ENCODE results near the gene LYPD6B.

LYPD6B gene

DNA sequence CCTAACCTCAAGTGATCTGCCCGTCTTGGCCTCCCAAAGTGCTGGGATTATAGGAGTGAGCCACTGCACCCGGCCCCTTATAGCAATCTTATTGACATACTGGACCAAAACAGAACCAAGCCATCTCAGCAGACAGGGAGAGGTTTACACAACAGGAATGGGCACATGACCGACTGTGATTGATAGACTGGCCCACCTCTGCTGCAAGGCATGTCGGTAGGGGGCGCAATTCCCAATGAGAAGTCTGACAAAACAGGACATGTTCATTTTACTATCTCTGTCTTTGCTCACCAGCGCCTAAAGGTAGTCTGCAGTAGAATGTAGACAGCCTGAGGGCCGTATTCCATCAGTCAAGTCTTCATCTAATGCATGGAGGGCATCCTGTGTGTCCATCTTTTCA lies 2.0 kb downstream of the LYPD6B start:
- H3K4me3 Mint-ChIP-seq: no peak overlapping the region
- peaks cover 3% of the 10 kb centered on the region for H3K9me3 Mint-ChIP-seq
- peaks cover 18% of the 10 kb centered on the region for H3K4me1 Mint-ChIP-seq
- DNase-seq (ENCODE audit: low spot score in 2 of 2): peak in 1 of 2 donors; percentile 36
- peaks cover 6% of the 10 kb centered on the region for H3K27me3 Mint-ChIP-seq
- H3K36me3 Mint-ChIP-seq: peaks cover 3% of the 10 kb centered on the region
- ATAC-seq (ENCODE audit: low read depth): no peak
- no peak overlapping the region for H3K27ac Mint-ChIP-seq

GRCh38 chr2:149041482-149041881 lies 3.0 kb downstream of the LYPD6B start:
- Mint-ChIP-seq H3K4me3 (no peak overlapping the region), H3K27me3 (peaks cover 6% of the 10 kb centered on the region)
- no peak for ATAC-seq (ENCODE audit: low read depth)

GRCh38 chr2:149042881-149043280 lies 4.4 kb downstream of the LYPD6B start:
- Mint-ChIP-seq H3K27ac (no peak overlapping the region), H3K27me3 (peaks cover 3% of the 10 kb centered on the region), H3K9me3 (peaks cover 15% of the 10 kb centered on the region), H3K4me3 (no peak overlapping the region), H3K36me3 (peaks cover 16% of the 10 kb centered on the region), H3K4me1 (peaks cover 9% of the 10 kb centered on the region)
- no peak for DNase-seq (ENCODE audit: low spot score in 2 of 2)
- no peak for ATAC-seq (ENCODE audit: low read depth)

More at GRCh38 chr2:149041482-149041881, 3.0 kb downstream of the LYPD6B start:
- Mint-ChIP-seq H3K27ac (no peak overlapping the region), H3K36me3 (peaks cover 10% of the 10 kb centered on the region), H3K9me3 (peaks cover 7% of the 10 kb centered on the region), H3K4me1 (peaks cover 16% of the 10 kb centered on the region)
- DNase-seq (ENCODE audit: low spot score in 2 of 2): no peak

DNA sequence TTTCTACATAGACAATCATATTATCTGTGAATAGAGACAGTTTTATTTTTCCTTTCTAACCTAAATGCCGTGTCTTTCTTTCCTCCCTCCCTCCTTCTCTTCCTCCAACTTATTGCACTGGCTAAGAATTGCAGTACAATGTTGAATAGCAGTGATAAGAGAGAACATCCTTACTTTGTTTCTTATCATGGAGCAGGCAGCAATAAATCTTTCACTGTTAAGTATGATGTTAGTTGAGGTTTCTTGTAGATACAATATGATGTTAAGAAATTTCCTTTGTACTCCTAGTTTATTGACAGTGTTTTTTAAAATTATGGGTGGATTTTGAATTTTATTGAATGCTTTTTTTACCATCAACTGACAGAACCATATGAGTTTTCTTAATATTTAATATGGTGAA lies 6.0 kb downstream of the LYPD6B start:
- peaks cover 3% of the 10 kb centered on the region for H3K27me3 Mint-ChIP-seq
- H3K27ac Mint-ChIP-seq: no peak overlapping the region
- H3K4me1 Mint-ChIP-seq: peaks cover 6% of the 10 kb centered on the region
- ATAC-seq (ENCODE audit: low read depth): no peak
- peaks cover 16% of the 10 kb centered on the region for H3K9me3 Mint-ChIP-seq
- no peak overlapping the region for H3K4me3 Mint-ChIP-seq
- no peak for DNase-seq (ENCODE audit: low spot score in 2 of 2)
- peaks cover 16% of the 10 kb centered on the region for H3K36me3 Mint-ChIP-seq

DNA sequence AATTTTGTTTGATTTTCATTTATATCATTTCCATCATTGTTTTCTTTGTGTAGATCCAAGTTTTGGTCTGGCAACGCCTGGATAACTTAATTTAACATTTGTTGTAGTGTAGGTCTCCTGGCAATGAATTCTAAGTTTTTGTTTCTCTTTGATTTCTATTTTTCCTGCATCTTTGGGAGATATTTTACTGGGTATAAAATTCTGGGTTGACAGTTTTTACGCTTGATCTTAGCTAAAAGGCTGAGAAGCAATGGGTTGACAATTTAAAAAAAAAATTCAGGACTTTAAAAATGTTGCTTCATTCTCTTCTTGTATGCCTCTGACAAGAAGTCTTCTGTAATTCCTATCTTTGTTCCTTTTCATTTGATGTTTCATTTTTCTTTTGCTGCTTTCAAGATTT lies 8.6 kb downstream of the LYPD6B start:
- H3K9me3 Mint-ChIP-seq: peaks cover 16% of the 10 kb centered on the region
- ATAC-seq (ENCODE audit: low read depth): no peak

DNA sequence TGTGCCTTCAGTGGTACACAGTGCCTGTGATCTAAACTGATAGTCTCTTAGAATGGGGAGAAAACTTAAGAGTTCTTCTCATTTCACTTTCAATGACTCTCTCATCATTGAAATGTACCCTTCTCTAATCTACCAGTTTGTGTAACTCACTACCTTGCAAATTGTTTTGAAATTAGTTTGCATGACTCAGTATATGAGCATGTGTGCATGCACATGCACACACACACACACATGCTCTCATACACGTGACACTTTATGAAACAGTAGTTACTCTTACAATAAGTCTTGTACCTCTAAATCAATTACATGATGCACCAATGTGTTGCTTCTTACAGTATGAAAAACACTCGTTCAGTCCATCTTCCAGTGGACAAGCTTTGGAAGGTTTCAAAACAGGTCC lies 10.6 kb downstream of the LYPD6B start:
- DNase-seq (ENCODE audit: low spot score in 2 of 2): no peak
- peaks cover 2% of the 10 kb centered on the region for H3K27me3 Mint-ChIP-seq
- ATAC-seq (ENCODE audit: low read depth): no peak
- no peak overlapping the region for H3K27ac Mint-ChIP-seq
- peaks cover 16% of the 10 kb centered on the region for H3K9me3 Mint-ChIP-seq
- H3K4me3 Mint-ChIP-seq: no peak overlapping the region
- H3K36me3 Mint-ChIP-seq: peaks cover 18% of the 10 kb centered on the region
- H3K4me1 Mint-ChIP-seq: no peaks in the 10 kb centered on the region

More for the DNA sequence above, 8.6 kb downstream of the LYPD6B start:
- Mint-ChIP-seq H3K4me3 (no peak overlapping the region), H3K27me3 (peaks cover 3% of the 10 kb centered on the region), H3K36me3 (peaks cover 16% of the 10 kb centered on the region), H3K27ac (no peak overlapping the region), H3K4me1 (no peaks in the 10 kb centered on the region)
- no peak for DNase-seq (ENCODE audit: low spot score in 2 of 2)

- Mint-ChIP-seq H3K27me3 (peaks cover 2% of the 10 kb centered on the region), H3K27ac (no peak overlapping the region), H3K4me3 (no peak overlapping the region), H3K4me1 (no peaks in the 10 kb centered on the region), H3K9me3 (peaks cover 14% of the 10 kb centered on the region), H3K36me3 (peaks cover 15% of the 10 kb centered on the region)
- ATAC-seq (ENCODE audit: low read depth) (no peak), DNase-seq (ENCODE audit: low spot score in 2 of 2) (no peak)
Measured at GRCh38 chr2:149050188-149050587, 11.7 kb downstream of the LYPD6B start.

DNA sequence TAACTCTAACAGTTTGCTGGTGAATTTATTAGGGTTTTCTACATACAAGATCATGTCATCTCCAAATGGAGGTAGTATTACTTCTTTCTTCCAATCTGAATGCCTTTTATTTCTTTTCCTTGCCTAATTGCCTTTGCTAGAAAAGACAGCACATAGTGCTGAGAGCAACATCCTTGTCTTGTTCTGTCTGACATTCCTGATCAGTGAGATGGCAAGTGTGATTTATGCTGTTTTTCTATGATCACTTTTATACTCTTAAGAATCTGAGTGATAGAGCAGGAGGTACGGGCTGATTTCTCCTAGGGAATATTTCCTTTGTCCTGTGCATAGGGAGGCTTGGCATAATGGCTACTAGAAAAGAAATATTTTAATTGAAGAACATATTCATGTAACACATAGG lies 17.3 kb downstream of the LYPD6B start:
- ATAC-seq (ENCODE audit: low read depth) (no peak), DNase-seq (ENCODE audit: low spot score in 2 of 2) (no peak)
- peaks cover 2% of the 10 kb centered on the region for H3K4me1 Mint-ChIP-seq
- H3K9me3 Mint-ChIP-seq: no peaks in the 10 kb centered on the region
- H3K27ac Mint-ChIP-seq: no peak overlapping the region
- H3K4me3 Mint-ChIP-seq: no peak overlapping the region
- H3K36me3 Mint-ChIP-seq: peaks cover 2% of the 10 kb centered on the region
- H3K27me3 Mint-ChIP-seq: peaks cover 3% of the 10 kb centered on the region

DNA sequence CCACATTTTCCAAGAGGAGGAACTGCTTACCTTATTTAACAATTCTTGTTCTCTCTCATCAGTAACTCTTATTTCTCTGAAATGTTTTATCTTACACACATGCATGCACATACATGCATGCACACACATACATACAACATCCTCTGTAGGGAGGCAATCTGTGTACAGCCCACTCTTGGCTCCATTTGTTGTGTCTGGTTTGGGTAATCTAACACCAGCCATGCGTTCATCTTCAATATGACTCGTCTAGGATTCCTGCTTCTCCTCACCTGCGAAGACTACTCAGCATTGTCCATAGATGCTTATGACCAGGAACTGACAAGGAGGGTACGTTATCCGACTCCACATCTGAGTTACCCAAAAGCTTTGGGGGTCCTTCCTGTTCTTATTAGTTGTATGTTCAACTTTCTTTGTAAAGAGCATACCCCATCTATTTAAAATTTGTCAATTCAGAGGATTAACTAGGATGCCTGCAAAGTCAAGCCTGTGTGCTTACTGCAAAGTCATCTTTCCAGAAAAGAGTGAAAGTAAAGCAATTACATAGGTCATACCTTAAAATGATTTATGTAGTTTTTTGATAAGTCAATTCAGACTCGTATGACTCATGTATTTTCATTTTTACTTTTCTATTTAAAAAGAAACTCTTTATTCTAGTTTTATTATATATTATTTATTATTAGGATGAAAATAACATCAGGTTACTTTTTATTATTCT lies 18.2 kb downstream of the LYPD6B start:
- no peak overlapping the region for H3K27ac Mint-ChIP-seq
- no peaks in the 10 kb centered on the region for H3K9me3 Mint-ChIP-seq
- H3K4me3 Mint-ChIP-seq: no peak overlapping the region
- H3K36me3 Mint-ChIP-seq: peaks cover 2% of the 10 kb centered on the region
- peaks cover 3% of the 10 kb centered on the region for H3K27me3 Mint-ChIP-seq
- H3K4me1 Mint-ChIP-seq: peaks cover 2% of the 10 kb centered on the region
- DNase-seq (ENCODE audit: low spot score in 2 of 2) (no peak), ATAC-seq (ENCODE audit: low read depth) (no peak)

GRCh38 chr2:149057401-149057800 lies 18.9 kb downstream of the LYPD6B start:
- ATAC-seq (ENCODE audit: low read depth) (no peak), DNase-seq (ENCODE audit: low spot score in 2 of 2) (no peak)
- peaks cover 2% of the 10 kb centered on the region for H3K36me3 Mint-ChIP-seq
- H3K4me3 Mint-ChIP-seq: no peak overlapping the region
- peaks cover 3% of the 10 kb centered on the region for H3K27me3 Mint-ChIP-seq
- no peak overlapping the region for H3K27ac Mint-ChIP-seq
- H3K4me1 Mint-ChIP-seq: peaks cover 2% of the 10 kb centered on the region
- H3K9me3 Mint-ChIP-seq: no peaks in the 10 kb centered on the region

- Mint-ChIP-seq H3K27ac (no peak overlapping the region), H3K4me3 (no peak overlapping the region), H3K36me3 (no peaks in the 10 kb centered on the region), H3K4me1 (peaks cover 2% of the 10 kb centered on the region), H3K27me3 (peaks cover 3% of the 10 kb centered on the region), H3K9me3 (no peaks in the 10 kb centered on the region)
- ATAC-seq (ENCODE audit: low read depth) (no peak), DNase-seq (ENCODE audit: low spot score in 2 of 2) (no peak)
Measured at GRCh38 chr2:149058936-149059335, 20.4 kb downstream of the LYPD6B start.

- Mint-ChIP-seq H3K27me3 (peaks cover 3% of the 10 kb centered on the region), H3K9me3 (no peaks in the 10 kb centered on the region), H3K4me1 (peaks cover 2% of the 10 kb centered on the region), H3K36me3 (no peaks in the 10 kb centered on the region), H3K27ac (no peak overlapping the region), H3K4me3 (no peak overlapping the region)
- DNase-seq (ENCODE audit: low spot score in 2 of 2): no peak
- no peak for ATAC-seq (ENCODE audit: low read depth)
Measured at GRCh38 chr2:149059822-149060221, 21.3 kb downstream of the LYPD6B start.

GRCh38 chr2:149061133-149061745 lies 22.7 kb downstream of the LYPD6B start:
- Mint-ChIP-seq H3K27ac (no peak overlapping the region), H3K36me3 (no peaks in the 10 kb centered on the region), H3K9me3 (no peaks in the 10 kb centered on the region), H3K4me3 (no peak overlapping the region), H3K4me1 (peaks cover 5% of the 10 kb centered on the region), H3K27me3 (peaks cover 3% of the 10 kb centered on the region)
- no peak for ATAC-seq (ENCODE audit: low read depth)
- no peak for DNase-seq (ENCODE audit: low spot score in 2 of 2)

GRCh38 chr2:149062531-149062930 lies 24.0 kb downstream of the LYPD6B start:
- Mint-ChIP-seq H3K4me3 (no peak overlapping the region), H3K36me3 (peaks cover 4% of the 10 kb centered on the region), H3K27ac (no peak overlapping the region), H3K9me3 (peaks cover 4% of the 10 kb centered on the region), H3K27me3 (no peaks in the 10 kb centered on the region), H3K4me1 (peaks cover 3% of the 10 kb centered on the region)
- ATAC-seq (ENCODE audit: low read depth): no peak
- DNase-seq (ENCODE audit: low spot score in 2 of 2): no peak

DNA sequence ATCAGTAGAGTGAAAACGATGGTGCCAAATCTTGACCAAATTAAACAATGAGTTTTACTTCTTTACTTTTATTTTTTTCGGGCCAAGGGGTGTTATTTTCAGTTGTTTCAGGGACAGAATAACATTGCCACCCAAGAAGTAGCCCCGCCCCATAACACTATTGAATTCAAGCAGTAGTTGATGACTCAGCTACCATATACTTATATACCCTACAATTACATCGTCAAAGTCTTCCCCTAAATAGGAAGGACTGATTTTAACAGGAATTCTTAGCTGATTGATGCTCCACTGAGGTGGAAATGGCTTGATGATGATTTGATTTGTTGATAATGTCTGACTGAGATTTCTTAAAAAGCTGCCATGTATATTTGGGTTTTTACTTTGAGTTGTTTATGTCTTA lies 24.7 kb downstream of the LYPD6B start:
- Mint-ChIP-seq H3K27ac (no peak overlapping the region), H3K36me3 (peaks cover 4% of the 10 kb centered on the region), H3K4me1 (peaks cover 3% of the 10 kb centered on the region), H3K9me3 (peaks cover 4% of the 10 kb centered on the region), H3K4me3 (no peak overlapping the region), H3K27me3 (no peaks in the 10 kb centered on the region)
- ATAC-seq (ENCODE audit: low read depth) (no peak), DNase-seq (ENCODE audit: low spot score in 2 of 2) (no peak)
